Smooth muscle cell (in vitro differentiated cells): ENCODE data around the gene NPC1L1. TPM values are rescaled to one million over a fixed set of nuclear protein-coding genes. Genes with fewer than 3 reads are reported as not detected.

Experiments
- DNase-seq: peaks from one replicate; lab custom pipeline; 2025; ENCODE audit not compliant: unreplicated experiment; lab: John Stamatoyannopoulos, UW
- H2AFZ ChIP-seq: fragments of 200-600 bp; sonication (generic); 2 replicates; pipeline ENCODE4 v1.6.0; 2016; ENCODE audit warnings: antibody characterized with exemption, low read depth, mild to moderate bottlenecking
- H3F3A ChIP-seq: fragments of 200-600 bp; sonication (generic); 2 replicates; pipeline ENCODE4 v1.6.0; 2017; ENCODE audit warnings: antibody characterized with exemption, low read depth
- H3K27ac ChIP-seq: fragments of 200-600 bp; sonication (generic); 2 replicates; pipeline ENCODE4 v1.5.1; 2016; ENCODE audit warnings: low read depth, mild to moderate bottlenecking
- H3K27me3 ChIP-seq: fragments of 200-600 bp; sonication (generic); 2 replicates; pipeline ENCODE4 v1.6.1; 2016; ENCODE audit warnings: low read depth, mild to moderate bottlenecking
- H3K36me3 ChIP-seq: fragments of 200-600 bp; sonication (generic); 2 replicates; pipeline ENCODE4 v1.5.1; 2016; ENCODE audit warnings: low read depth
- H3K4me1 ChIP-seq: fragments of 200-600 bp; sonication (generic); 2 replicates; pipeline ENCODE4 v1.5.1; 2016; ENCODE audit warnings: low read depth
- H3K4me2 ChIP-seq: fragments of 200-600 bp; sonication (generic); 2 replicates; pipeline ENCODE4 v1.6.0; 2016; ENCODE audit warnings: mild to moderate bottlenecking
- H3K4me3 ChIP-seq: fragments of 200-600 bp; sonication (generic); 2 replicates; pipeline ENCODE4 v1.5.1; 2016; ENCODE audit warnings: mild to moderate bottlenecking
- H3K79me2 ChIP-seq: fragments of 200-600 bp; sonication (generic); 2 replicates; pipeline ENCODE4 v1.6.0; 2016; ENCODE audit warnings: low read depth, mild to moderate bottlenecking
- H3K9ac ChIP-seq: fragments of 200-600 bp; sonication (generic); 2 replicates; pipeline ENCODE4 v1.6.0; 2016; ENCODE audit warnings: low read depth
- H3K9me3 ChIP-seq: fragments of 200-600 bp; sonication (generic); replicated peaks from 2 replicates; pipeline ENCODE4 v1.5.1; 2016; ENCODE audit warnings: low read depth
- H4K20me1 ChIP-seq: fragments of 200-600 bp; sonication (generic); 2 replicates; pipeline ENCODE4 v1.6.0; 2016; ENCODE audit warnings: low read depth
- CTCF ChIP-seq: fragments of 200-600 bp; sonication (generic); IDR thresholded peaks from 2 replicates; pipeline ENCODE4 v1.5.1; 2017; ENCODE audit warnings: borderline replicate concordance, mild to moderate bottlenecking, antibody characterized with exemption; ENCODE audit not compliant: insufficient read depth, poor library complexity, severe bottlenecking
- WGBS: methylation state at CpG from one replicate; pipeline ENCODE4 v1.1.7; 2016; ENCODE audit warnings: low lambda C conversion rate; 5-methylcytosine and 5-hydroxymethylcytosine counted together
- polyA plus RNA-seq: library from polyadenylated mRNA; unstranded; fragments of >200 nt; fragmentation: Nextera tagmentation; extraction: Ambion mirVana; gene quantifications from 2 replicates; pipeline ENCODE4 v1.2.1, GENCODE V29; 2016
- small RNA-seq: library from RNA; depleted of rRNA; stranded (forward); fragments of <200 nt; gene quantifications from one replicate; pipeline ENCODE3, GENCODE V24; 2014
- total RNA-seq: library from RNA; depleted of rRNA; stranded (reverse); fragments of >200 nt; gene quantifications from 2 replicates; pipeline ENCODE4 v1.2.3, GENCODE V29; 2014

The NPC1L1 gene
- total and polyA plus RNA-seq, 2 experiments from 2014 or later = 0.04 to 0.25 TPM

DNA sequence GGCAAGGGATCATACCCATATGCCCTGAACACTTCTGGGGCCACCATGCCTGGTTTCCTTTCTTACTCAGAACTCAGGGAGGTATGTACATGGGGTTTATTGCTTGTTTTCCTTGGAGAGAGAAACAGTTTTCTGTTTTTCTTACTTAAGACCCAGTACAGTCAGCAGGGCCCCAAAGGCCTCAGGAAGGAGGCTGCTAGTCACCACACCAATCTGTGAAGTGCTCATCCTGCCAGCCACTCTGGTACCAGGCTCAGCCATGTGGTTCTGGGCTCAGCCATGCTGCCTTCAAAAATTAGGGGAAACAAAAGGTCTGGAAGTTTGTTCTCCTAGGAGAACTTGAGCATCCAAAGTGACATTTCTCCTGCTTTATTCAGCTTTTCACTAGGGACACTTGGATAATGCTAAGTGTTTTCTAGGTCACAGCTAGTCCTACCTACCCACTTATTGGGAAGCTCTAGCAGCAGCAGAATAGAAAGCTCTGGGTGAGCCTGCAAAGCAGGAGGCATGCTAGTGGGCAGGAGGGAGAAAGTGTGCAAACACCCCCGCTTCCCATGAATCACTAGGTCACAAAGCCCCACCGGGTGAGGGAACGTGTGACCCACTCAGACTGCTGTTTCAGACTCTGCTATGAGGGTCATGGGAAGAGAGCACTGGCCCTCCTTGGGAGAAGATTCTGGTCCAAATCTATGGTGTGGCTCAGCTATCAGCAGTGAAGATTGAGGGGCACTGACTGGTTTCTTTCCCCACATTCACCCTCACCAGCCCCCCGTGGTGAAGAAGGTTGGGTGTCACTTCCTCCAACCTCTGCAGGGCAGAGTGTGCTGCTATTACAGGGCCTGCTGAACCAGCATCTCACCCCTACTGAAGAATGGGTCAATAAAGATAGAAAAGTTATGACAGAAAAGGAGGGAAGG, 74.6 kb downstream of the NPC1L1 start:
- H3F3A ChIP-seq = peaks cover 8% of the 10 kb centered on the region

GRCh38 chr7:44465490-44465889, 75.6 kb downstream of the NPC1L1 start:
- Histone ChIP-seq H3K36me3 (no peaks in the 10 kb centered on the region), H3K9me3 (no peaks in the 10 kb centered on the region), H3K79me2 (peaks cover 69% of the 10 kb centered on the region), H3K27me3 (no peaks in the 10 kb centered on the region), H3K4me2 (no peak overlapping the region), H3K4me1 (no peaks in the 10 kb centered on the region), H3K27ac (no peak overlapping the region), H3K9ac (no peak overlapping the region), H2AFZ (no peak overlapping the region), H3K4me3 (no peak overlapping the region), H4K20me1 (peaks cover 96% of the 10 kb centered on the region), H3F3A (peaks cover under 1% of the 10 kb centered on the region)
- WGBS = 87% methylated on average over 5 of the region's 5 CpGs
- DNase-seq = no peak
- no peak for TF ChIP-seq CTCF

More for the DNA sequence above, 74.6 kb downstream of the NPC1L1 start:
- H3K4me1 ChIP-seq = no peaks in the 10 kb centered on the region
- H3K4me3 ChIP-seq = no peak overlapping the region
- TF ChIP-seq CTCF = no peak
- no peak overlapping the region for H3K27ac ChIP-seq
- H3K27me3 ChIP-seq = no peaks in the 10 kb centered on the region
- H3K4me2 ChIP-seq = no peak overlapping the region
- no peak overlapping the region for H2AFZ ChIP-seq
- H3K9me3 ChIP-seq = no peaks in the 10 kb centered on the region
- no peak overlapping the region for H3K9ac ChIP-seq
- DNase-seq = no peak
- H4K20me1 ChIP-seq = peaks cover 96% of the 10 kb centered on the region
- 67% methylated on average over 4 of the region's 4 CpGs for WGBS
- H3K79me2 ChIP-seq = peaks cover 65% of the 10 kb centered on the region
- no peaks in the 10 kb centered on the region for H3K36me3 ChIP-seq

- Histone ChIP-seq H4K20me1 (peaks cover 89% of the 10 kb centered on the region), H3K4me3 (no peak overlapping the region), H3K9ac (no peak overlapping the region), H3F3A (no peaks in the 10 kb centered on the region), H3K4me2 (no peak overlapping the region), H2AFZ (no peak overlapping the region), H3K27me3 (no peaks in the 10 kb centered on the region), H3K9me3 (no peaks in the 10 kb centered on the region), H3K36me3 (no peaks in the 10 kb centered on the region), H3K27ac (no peak overlapping the region), H3K4me1 (no peaks in the 10 kb centered on the region), H3K79me2 (peaks cover 59% of the 10 kb centered on the region)
- WGBS = 100% methylated on average over 1 of the region's 1 CpG
- peak; percentile 20 for TF ChIP-seq CTCF
- no peak for DNase-seq
Measured at GRCh38 chr7:44463169-44463808, 77.8 kb downstream of the NPC1L1 start.

Small RNA genes within 50 kb of the gene (small RNA-seq; reads per million reads assigned to genes)
- not detected for gene RNU6-1097P

Other genes with a start within 250 kb of the NPC1L1 start
- not detected in 2 replicates for gene CAMK2B, start 215.7 kb downstream of the NPC1L1 start, total RNA-seq
- gene CAMK2B, start 215.7 kb downstream of the NPC1L1 start, polyA plus RNA-seq = not detected in 2 replicates
- gene NUDCD3, start 50.7 kb downstream of the NPC1L1 start, total RNA-seq = 27.9 and 32.2 TPM in 2 replicates
- 56.3 and 67.5 TPM in 2 replicates for gene NUDCD3, start 50.7 kb downstream of the NPC1L1 start, polyA plus RNA-seq
- 42.7 and 43.2 TPM in 2 replicates for gene DDX56, start 32.6 kb upstream of the NPC1L1 start, total RNA-seq
- gene DDX56, start 32.6 kb upstream of the NPC1L1 start, polyA plus RNA-seq = 64.5 and 71.8 TPM in 2 replicates
- 50.8 and 83.5 TPM in 2 replicates for gene TMED4, start 40.9 kb upstream of the NPC1L1 start, total RNA-seq
- gene TMED4, start 40.9 kb upstream of the NPC1L1 start, polyA plus RNA-seq = 38.4 and 48.7 TPM in 2 replicates
- 23.4 and 34.2 TPM in 2 replicates for gene OGDH, start 65.3 kb upstream of the NPC1L1 start, total RNA-seq
- 31.0 and 32.6 TPM in 2 replicates for gene OGDH, start 65.3 kb upstream of the NPC1L1 start, polyA plus RNA-seq
- 5.7 and 8.8 TPM in 2 replicates for gene ZMIZ2, start 207.5 kb upstream of the NPC1L1 start, total RNA-seq
- gene ZMIZ2, start 207.5 kb upstream of the NPC1L1 start, polyA plus RNA-seq = 17.2 and 34.8 TPM in 2 replicates